ENCODE data around the gene DIP2C. TPM values are rescaled to one million over a fixed set of nuclear protein-coding genes. Genes with fewer than 3 reads are reported as not detected.

Gene DIP2C
- total RNA-seq, 2 experiments from 2014 or later, result 1.6 to 1.7 TPM

GRCh38 chr10:283916-284356 lies 405.5 kb downstream of the DIP2C start:
- Mint-ChIP-seq H3K4me1 (peaks cover 5% of the 10 kb centered on the region), H3K27ac (peak overlapping the region; percentile 18), H3K27me3 (no peaks in the 10 kb centered on the region), H3K9me3 (no peaks in the 10 kb centered on the region), H3K36me3 (peaks cover 1% of the 10 kb centered on the region), H3K4me3 (peak overlapping the region; percentile 8)
- ATAC-seq (ENCODE audit: low read depth), result no peak
- no peak for DNase-seq
- POLR2A ChIA-PET, result no interaction called here

GRCh38 chr10:283140-283479 lies 406.4 kb downstream of the DIP2C start:
- POLR2A ChIA-PET, result interaction anchor here (0.5 kb wide), 1 partner anchor 64 kb away, joined by 3 read pairs; no protein-coding TSS in a partner anchor
- H3K9me3 Mint-ChIP-seq, result no peaks in the 10 kb centered on the region
- H3K27me3 Mint-ChIP-seq, result no peaks in the 10 kb centered on the region
- H3K4me3 Mint-ChIP-seq, result no peak overlapping the region
- no peak for ATAC-seq (ENCODE audit: low read depth)
- no peak overlapping the region for H3K27ac Mint-ChIP-seq
- DNase-seq, result no peak
- H3K4me1 Mint-ChIP-seq, result peaks cover 5% of the 10 kb centered on the region
- H3K36me3 Mint-ChIP-seq, result peaks cover 1% of the 10 kb centered on the region

GRCh38 chr10:282294-283139 lies 407.0 kb downstream of the DIP2C start:
- H3K4me1 Mint-ChIP-seq, result peaks cover 5% of the 10 kb centered on the region
- H3K9me3 Mint-ChIP-seq, result no peaks in the 10 kb centered on the region
- H3K4me3 Mint-ChIP-seq, result no peak overlapping the region
- DNase-seq (no peak), ATAC-seq (ENCODE audit: low read depth) (no peak)
- no peak overlapping the region for H3K27ac Mint-ChIP-seq
- POLR2A ChIA-PET, result no interaction called here
- H3K27me3 Mint-ChIP-seq, result no peaks in the 10 kb centered on the region
- H3K36me3 Mint-ChIP-seq, result peaks cover 1% of the 10 kb centered on the region

GRCh38 chr10:279655-280054 lies 409.8 kb downstream of the DIP2C start:
- Mint-ChIP-seq H3K4me3 (no peak overlapping the region), H3K27me3 (no peaks in the 10 kb centered on the region), H3K27ac (no peak overlapping the region), H3K9me3 (no peaks in the 10 kb centered on the region), H3K4me1 (peaks cover 5% of the 10 kb centered on the region), H3K36me3 (peaks cover 1% of the 10 kb centered on the region)
- no peak for ATAC-seq (ENCODE audit: low read depth)
- POLR2A ChIA-PET, result no interaction called here
- no peak for DNase-seq

- no peaks in the 10 kb centered on the region for H3K36me3 Mint-ChIP-seq
- no peaks in the 10 kb centered on the region for H3K9me3 Mint-ChIP-seq
- H3K4me3 Mint-ChIP-seq, result no peak overlapping the region
- POLR2A ChIA-PET, result no interaction called here
- no peak overlapping the region for H3K27ac Mint-ChIP-seq
- DNase-seq (no peak), ATAC-seq (ENCODE audit: low read depth) (no peak)
- no peaks in the 10 kb centered on the region for H3K27me3 Mint-ChIP-seq
- peaks cover 2% of the 10 kb centered on the region for H3K4me1 Mint-ChIP-seq
These were observed 410.2 kb downstream of the DIP2C start for GRCh38 chr10:279232-279631.

- POLR2A ChIA-PET, result no interaction called here
- ATAC-seq (ENCODE audit: low read depth) (no peak), DNase-seq (no peak)
- Mint-ChIP-seq H3K36me3 (no peaks in the 10 kb centered on the region), H3K27ac (no peak overlapping the region), H3K9me3 (no peaks in the 10 kb centered on the region), H3K4me1 (no peaks in the 10 kb centered on the region), H3K4me3 (no peak overlapping the region), H3K27me3 (no peaks in the 10 kb centered on the region)
These were observed 410.8 kb downstream of the DIP2C start for GRCh38 chr10:278707-279106.

- no peak overlapping the region for H3K27ac Mint-ChIP-seq
- ATAC-seq (ENCODE audit: low read depth) (no peak), DNase-seq (no peak)
- H3K4me1 Mint-ChIP-seq, result no peaks in the 10 kb centered on the region
- no peaks in the 10 kb centered on the region for H3K9me3 Mint-ChIP-seq
- POLR2A ChIA-PET, result no interaction called here
- H3K36me3 Mint-ChIP-seq, result no peaks in the 10 kb centered on the region
- H3K27me3 Mint-ChIP-seq, result no peaks in the 10 kb centered on the region
- no peak overlapping the region for H3K4me3 Mint-ChIP-seq
These were observed 411.5 kb downstream of the DIP2C start for GRCh38 chr10:277963-278362.

- Mint-ChIP-seq H3K4me1 (no peaks in the 10 kb centered on the region), H3K4me3 (no peak overlapping the region), H3K27me3 (no peaks in the 10 kb centered on the region), H3K27ac (no peak overlapping the region), H3K36me3 (no peaks in the 10 kb centered on the region), H3K9me3 (no peaks in the 10 kb centered on the region)
- no peak for DNase-seq
- POLR2A ChIA-PET, result no interaction called here
- no peak for ATAC-seq (ENCODE audit: low read depth)
These were observed 413.8 kb downstream of the DIP2C start for GRCh38 chr10:275680-276079.

- ATAC-seq (ENCODE audit: low read depth) (no peak), DNase-seq (no peak)
- POLR2A ChIA-PET, result no interaction called here
- Mint-ChIP-seq H3K27me3 (no peaks in the 10 kb centered on the region), H3K4me1 (no peaks in the 10 kb centered on the region), H3K36me3 (no peaks in the 10 kb centered on the region), H3K4me3 (no peak overlapping the region), H3K9me3 (no peaks in the 10 kb centered on the region), H3K27ac (no peak overlapping the region)
These were observed 414.6 kb downstream of the DIP2C start for GRCh38 chr10:274866-275265.

GRCh38 chr10:273088-273487 lies 416.4 kb downstream of the DIP2C start:
- POLR2A ChIA-PET, result no interaction called here
- Mint-ChIP-seq H3K4me3 (no peak overlapping the region), H3K9me3 (no peaks in the 10 kb centered on the region), H3K4me1 (no peaks in the 10 kb centered on the region), H3K27me3 (peaks cover 2% of the 10 kb centered on the region), H3K36me3 (no peaks in the 10 kb centered on the region), H3K27ac (no peak overlapping the region)
- DNase-seq, result no peak
- no peak for ATAC-seq (ENCODE audit: low read depth)

- Mint-ChIP-seq H3K27ac (no peak overlapping the region), H3K4me1 (no peaks in the 10 kb centered on the region), H3K27me3 (peaks cover 2% of the 10 kb centered on the region), H3K36me3 (no peaks in the 10 kb centered on the region), H3K9me3 (no peaks in the 10 kb centered on the region), H3K4me3 (no peak overlapping the region)
- ATAC-seq (ENCODE audit: low read depth), result no peak
- POLR2A ChIA-PET, result no interaction called here
- DNase-seq, result no peak
These were observed 417.7 kb downstream of the DIP2C start for GRCh38 chr10:271722-272121.

- peaks cover 2% of the 10 kb centered on the region for H3K27me3 Mint-ChIP-seq
- no peaks in the 10 kb centered on the region for H3K36me3 Mint-ChIP-seq
- H3K9me3 Mint-ChIP-seq, result no peaks in the 10 kb centered on the region
- H3K27ac Mint-ChIP-seq, result no peak overlapping the region
- no peaks in the 10 kb centered on the region for H3K4me1 Mint-ChIP-seq
- no peak overlapping the region for H3K4me3 Mint-ChIP-seq
- no peak for ATAC-seq (ENCODE audit: low read depth)
- POLR2A ChIA-PET, result no interaction called here
- DNase-seq, result no peak
These were observed 418.3 kb downstream of the DIP2C start for GRCh38 chr10:271201-271600.

GRCh38 chr10:269440-270074 lies 419.9 kb downstream of the DIP2C start:
- Mint-ChIP-seq H3K4me1 (peaks cover 3% of the 10 kb centered on the region), H3K4me3 (no peak overlapping the region), H3K9me3 (no peaks in the 10 kb centered on the region), H3K36me3 (no peaks in the 10 kb centered on the region), H3K27ac (no peak overlapping the region), H3K27me3 (peaks cover 2% of the 10 kb centered on the region)
- POLR2A ChIA-PET, result interaction anchor here (0.5 kb wide), 1 partner anchor 194 kb away, joined by 4 read pairs; no protein-coding TSS in a partner anchor
- ATAC-seq (ENCODE audit: low read depth) (no peak), DNase-seq (no peak)

GRCh38 chr10:267705-268104 lies 421.8 kb downstream of the DIP2C start:
- POLR2A ChIA-PET, result no interaction called here
- Mint-ChIP-seq H3K27ac (no peak overlapping the region), H3K9me3 (no peaks in the 10 kb centered on the region), H3K4me3 (no peak overlapping the region), H3K36me3 (no peaks in the 10 kb centered on the region), H3K4me1 (peaks cover 3% of the 10 kb centered on the region), H3K27me3 (peaks cover 2% of the 10 kb centered on the region)
- DNase-seq, result no peak
- no peak for ATAC-seq (ENCODE audit: low read depth)

Data from activated naive CD8-positive, alpha-beta T cell treated with anti-CD3 and anti-CD28 coated beads, Interleukin-2, amount 10 ng/mL, durations not matched to agents 7 days and 5 days (primary cell).